ENCODE data around the gene ZDHHC14. TPM values are rescaled to one million over a fixed set of nuclear protein-coding genes. Genes with fewer than 3 reads are reported as not detected.

Gene ZDHHC14
- total and polyA plus RNA-seq, 2 of the 8 experiments (the other 6 are each of a cell fraction or from before 2014, with no cell fraction given) = 2.9 to 5.3 TPM

DNA sequence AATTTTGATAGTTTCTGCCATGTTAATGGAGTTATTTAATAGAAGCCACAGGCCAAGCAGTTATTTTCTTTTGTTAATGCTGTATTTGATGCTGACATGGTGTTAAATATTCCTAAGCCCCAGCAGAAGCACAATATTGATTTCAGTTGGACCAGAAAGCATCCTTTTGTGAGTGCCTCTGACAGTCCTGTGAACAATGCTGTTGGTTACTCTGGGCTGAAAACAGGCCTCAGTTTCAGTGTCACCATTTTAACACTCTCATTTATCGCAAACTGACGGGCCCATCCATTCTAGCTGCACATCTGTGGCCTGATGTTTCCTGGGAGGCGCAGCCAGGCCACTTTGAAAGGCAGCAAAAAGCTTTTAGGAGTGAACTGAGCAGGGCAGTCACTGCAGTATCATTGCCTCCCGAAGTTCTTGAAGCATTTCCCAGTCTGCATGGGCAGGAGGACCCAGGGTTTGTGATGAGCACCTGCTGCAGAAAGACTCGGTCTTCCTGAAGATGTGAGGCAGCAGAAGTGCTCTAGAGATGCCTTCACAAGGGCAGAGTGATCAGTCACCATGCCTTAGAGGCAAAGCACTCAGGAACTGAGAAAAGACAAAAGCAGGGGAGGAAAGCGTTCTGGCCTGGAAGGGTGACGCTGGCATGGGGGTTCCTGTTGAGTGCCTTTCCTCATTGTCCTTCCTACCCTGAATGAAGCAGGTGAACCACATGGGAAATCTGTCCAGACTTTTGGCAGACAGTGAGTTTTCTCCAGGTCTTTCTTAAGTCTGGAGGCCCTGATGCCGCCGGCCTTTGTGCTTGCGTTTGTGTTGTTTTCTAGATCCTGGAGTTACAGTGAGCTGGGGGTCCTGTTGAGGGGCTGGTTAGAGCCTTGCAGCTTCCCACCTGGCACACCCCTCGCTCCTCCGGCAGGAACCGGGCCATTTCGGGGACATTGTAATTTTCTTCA lies 74.0 kb downstream of the ZDHHC14 start (continued):
- TF ChIP-seq CBX8 (IDR thresholded peaks at IDR 0.05; ENCODE audit: borderline replicate concordance, low read depth, low read length) (no peak), CHD1 (IDR thresholded peaks at IDR 0.05; ENCODE audit: low read depth, low read length) (no peak)
